NCI-H510A (cell line): Measurements from ENCODE around the gene POU6F2.
"Not testable (repeated sequence)": the region's sequence is repeated elsewhere in the genome, so short reads cannot be mapped to it uniquely, and the experiment has no call there.

Experiments used
- DNase-seq: peaks from one replicate; lab custom pipeline; 2025; lab: John Stamatoyannopoulos, UW

POU6F2 gene, protein sequence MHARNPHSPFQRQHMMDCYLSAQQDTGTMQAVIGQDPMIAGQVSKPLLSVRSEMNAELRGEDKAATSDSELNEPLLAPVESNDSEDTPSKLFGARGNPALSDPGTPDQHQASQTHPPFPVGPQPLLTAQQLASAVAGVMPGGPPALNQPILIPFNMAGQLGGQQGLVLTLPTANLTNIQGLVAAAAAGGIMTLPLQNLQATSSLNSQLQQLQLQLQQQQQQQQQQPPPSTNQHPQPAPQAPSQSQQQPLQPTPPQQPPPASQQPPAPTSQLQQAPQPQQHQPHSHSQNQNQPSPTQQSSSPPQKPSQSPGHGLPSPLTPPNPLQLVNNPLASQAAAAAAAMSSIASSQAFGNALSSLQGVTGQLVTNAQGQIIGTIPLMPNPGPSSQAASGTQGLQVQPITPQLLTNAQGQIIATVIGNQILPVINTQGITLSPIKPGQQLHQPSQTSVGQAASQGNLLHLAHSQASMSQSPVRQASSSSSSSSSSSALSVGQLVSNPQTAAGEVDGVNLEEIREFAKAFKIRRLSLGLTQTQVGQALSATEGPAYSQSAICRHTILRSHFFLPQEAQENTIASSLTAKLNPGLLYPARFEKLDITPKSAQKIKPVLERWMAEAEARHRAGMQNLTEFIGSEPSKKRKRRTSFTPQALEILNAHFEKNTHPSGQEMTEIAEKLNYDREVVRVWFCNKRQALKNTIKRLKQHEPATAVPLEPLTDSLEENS

GRCh38 chr7:38977685-38978084 lies at the start of gene POU6F2:
Gene POU6F2, plus strand, starts transcription at chr7:38977909. Its CDS starts 45 bp downstream, at chr7:38977954.
- DNase-seq, result no peak

GRCh38 chr7:38928506-38928905 lies 49.2 kb upstream of the POU6F2 start:
- DNase-seq, result no peak

GRCh38 chr7:38929460-38930171 lies 48.1 kb upstream of the POU6F2 start:
- peak; percentile 7 for DNase-seq

DNA sequence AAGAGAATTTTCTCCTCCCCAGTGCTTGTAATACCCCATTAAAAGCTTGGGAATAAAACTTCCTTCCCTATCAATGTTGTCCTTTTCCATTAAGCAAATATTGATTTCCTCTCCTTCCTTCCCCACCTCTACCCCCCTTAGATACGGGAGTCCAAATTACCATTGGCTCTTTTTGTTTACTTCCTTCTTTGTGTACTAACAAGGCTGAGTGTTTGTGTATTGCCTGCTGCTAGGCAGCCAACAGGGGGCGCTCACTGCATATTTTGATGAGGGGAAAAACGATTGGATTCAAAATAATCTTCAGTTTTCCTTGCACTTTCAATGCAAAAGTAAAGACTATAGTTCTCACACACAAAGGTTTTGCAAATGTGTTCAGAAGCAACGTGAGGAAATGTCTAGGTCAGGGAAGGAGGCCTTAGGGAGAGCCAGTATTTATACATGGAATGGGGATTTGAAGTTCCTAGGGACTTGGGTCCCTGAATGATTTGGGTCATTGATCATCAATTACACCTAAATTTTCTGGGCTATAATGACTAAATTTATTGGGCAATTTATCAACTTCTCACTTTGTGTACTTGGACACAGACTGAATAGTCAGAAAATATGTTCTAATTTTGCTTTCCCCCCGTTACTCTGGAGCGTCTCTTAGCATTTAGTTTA lies 45.1 kb upstream of the POU6F2 start:
- peak; percentile 5 for DNase-seq

GRCh38 chr7:38934051-38934450 lies 43.7 kb upstream of the POU6F2 start:
- no peak for DNase-seq

- DNase-seq, result no peak
These were observed 43.2 kb upstream of the POU6F2 start for GRCh38 chr7:38934536-38934935.

DNA sequence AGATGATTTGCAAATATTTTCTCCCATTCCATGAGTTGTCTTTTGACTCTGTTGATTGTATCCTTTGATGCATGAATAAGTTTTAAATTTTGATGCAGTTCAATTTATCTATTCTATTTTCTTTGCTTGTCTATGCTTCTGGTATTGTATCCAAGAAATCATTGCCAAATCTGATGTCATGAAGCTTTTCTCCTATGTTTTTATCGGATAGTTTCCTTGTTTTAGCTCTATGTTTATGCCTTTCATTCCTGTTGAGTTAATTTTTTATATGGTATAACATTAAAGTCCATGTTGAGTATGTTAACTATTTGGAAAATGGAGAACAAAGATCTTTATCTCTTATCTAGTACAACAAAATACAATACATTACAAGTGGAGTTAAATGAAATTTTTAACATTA lies 41.1 kb upstream of the POU6F2 start:
- no peak for DNase-seq

DNA sequence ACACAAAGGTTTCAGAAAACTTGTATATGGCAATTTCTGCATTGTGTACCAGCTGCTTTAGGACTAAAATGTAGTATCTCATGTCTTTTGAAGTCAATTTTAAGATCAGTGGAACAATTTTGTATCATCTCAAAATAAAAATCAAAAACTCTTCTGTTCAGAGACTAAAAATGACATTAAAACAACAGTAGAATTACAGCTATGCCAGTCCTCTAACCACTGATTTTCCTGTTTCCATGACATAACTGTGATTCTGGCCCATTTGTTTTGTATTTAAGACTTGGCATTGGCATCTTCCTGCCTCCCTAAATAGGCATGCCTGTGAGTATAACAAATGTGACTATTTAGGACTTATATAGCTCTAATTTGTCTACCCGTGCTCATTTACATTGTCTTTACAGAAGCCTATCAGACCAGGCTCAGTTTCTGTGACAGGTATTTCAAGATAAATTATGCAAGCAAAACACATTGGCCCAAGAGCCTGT lies 39.7 kb upstream of the POU6F2 start:
- no peak for DNase-seq

GRCh38 chr7:38938589-38938988 lies 39.1 kb upstream of the POU6F2 start:
- DNase-seq, result no peak

DNA sequence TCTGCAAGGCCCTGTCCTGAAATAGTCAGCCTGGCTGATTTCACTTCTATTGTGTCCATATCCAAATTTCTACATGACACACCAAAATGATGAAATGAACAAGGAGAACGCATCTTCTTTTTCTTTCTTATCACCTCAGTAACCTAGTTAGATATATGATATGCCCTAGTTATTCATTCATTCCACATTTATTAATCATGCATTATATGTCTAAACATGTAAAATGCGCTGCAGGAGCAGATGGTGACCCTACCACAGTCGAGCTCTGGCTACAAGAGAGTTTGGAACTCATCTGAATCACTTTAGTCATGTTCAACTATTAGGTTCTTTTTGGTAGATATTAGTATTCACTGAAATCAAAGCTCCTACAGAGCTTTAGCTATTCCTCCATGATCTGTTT lies 36.9 kb upstream of the POU6F2 start:
- DNase-seq, result no peak

DNA sequence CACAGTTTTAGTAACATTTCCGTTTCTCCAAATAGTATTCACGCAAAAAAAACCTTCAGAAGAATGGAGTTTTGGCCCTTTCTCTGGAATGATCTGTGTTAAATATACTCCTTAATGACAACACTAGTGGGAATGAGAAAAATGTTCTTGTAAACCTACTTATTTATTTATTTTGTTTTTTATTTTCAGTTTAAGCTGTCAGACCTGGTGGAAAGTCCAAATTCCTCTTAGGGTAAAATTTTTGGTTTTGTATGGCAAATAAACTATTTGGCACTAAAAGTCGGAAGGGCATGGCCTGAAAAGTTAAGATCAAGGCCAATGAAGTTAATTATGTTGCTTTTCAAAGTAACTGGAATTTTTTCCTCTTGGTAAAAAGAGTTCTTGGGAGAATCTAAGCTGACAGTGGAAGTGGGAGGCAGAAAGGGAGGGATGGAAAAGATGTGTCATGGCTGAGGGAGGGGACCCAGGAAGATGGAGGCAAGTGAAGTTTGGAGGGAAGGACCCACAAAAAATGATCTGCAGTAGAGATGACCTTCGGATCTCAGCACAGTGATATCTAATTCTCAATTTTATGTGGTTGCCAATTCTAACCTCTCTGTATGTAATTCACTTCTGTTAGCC lies 35.2 kb upstream of the POU6F2 start:
- no peak for DNase-seq

- DNase-seq, result not testable (repeated sequence)
These were observed 30.2 kb upstream of the POU6F2 start for GRCh38 chr7:38947541-38947940.

DNA sequence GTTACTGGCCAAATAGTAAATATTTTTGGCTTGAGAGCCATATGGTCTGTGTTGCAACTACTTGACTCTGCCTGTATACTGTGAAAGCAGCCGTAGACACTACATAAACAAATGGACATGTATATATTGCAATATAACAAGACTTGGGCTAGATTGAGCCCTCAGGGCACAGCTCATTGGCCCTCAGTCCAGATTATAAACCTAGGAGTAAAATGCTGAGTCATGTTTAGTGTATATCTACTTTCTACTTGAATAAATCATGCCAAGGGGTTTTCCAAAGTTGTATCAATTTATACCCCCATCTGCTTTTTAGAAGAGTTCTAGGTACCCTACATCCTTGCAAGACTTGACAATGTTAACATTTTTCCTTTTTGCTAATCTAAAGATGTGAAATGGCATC lies 27.4 kb upstream of the POU6F2 start:
- no peak for DNase-seq

- no peak for DNase-seq
These were observed 26.5 kb upstream of the POU6F2 start for GRCh38 chr7:38951213-38951612.

- DNase-seq, result no peak
These were observed 24.5 kb upstream of the POU6F2 start for GRCh38 chr7:38953227-38953626.

GRCh38 chr7:38953971-38954370 lies 23.7 kb upstream of the POU6F2 start:
- DNase-seq, result no peak

DNA sequence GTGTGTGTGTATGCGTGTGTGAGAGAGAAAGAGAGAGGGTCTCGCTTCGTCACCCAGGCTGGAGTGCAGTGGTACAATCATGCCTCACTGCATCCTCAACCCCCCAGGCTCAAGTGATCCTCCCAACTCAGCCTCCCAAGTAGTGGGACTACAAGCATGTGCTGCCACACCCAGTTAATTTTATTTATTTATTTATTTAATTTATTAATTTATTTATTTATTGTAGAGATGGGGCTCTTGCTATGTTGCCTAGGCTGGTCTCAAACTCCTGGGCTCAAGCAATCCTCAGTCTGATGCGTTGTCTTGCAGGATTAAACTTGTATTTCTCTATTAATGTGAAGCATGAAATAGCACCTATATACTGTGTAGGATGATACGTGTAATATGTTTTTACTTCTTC lies 21.8 kb upstream of the POU6F2 start:
- DNase-seq, result no peak

GRCh38 chr7:38962028-38962427 lies 15.7 kb upstream of the POU6F2 start:
- no peak for DNase-seq

GRCh38 chr7:38964921-38965320 lies 12.8 kb upstream of the POU6F2 start:
- no peak for DNase-seq

DNA sequence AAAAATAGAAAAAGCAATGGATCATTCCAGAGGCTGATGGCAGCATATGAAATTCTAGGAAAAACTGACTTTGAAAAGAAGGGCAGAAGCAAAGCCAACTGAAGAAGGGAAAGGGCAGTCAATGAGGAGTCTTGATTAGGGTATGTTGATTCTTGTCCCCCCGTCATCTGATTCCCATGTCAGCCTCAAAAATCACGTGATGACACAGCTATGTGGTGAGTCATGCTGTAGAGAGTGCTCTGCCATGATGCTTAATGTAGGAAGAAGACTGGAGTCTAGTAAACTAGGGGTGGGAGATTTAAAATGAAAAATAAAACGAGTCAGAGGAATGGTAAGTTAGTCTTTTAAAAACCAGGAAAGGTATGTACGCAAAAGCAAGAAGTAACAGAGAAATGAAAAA lies 3.9 kb upstream of the POU6F2 start:
- no peak for DNase-seq

DNA sequence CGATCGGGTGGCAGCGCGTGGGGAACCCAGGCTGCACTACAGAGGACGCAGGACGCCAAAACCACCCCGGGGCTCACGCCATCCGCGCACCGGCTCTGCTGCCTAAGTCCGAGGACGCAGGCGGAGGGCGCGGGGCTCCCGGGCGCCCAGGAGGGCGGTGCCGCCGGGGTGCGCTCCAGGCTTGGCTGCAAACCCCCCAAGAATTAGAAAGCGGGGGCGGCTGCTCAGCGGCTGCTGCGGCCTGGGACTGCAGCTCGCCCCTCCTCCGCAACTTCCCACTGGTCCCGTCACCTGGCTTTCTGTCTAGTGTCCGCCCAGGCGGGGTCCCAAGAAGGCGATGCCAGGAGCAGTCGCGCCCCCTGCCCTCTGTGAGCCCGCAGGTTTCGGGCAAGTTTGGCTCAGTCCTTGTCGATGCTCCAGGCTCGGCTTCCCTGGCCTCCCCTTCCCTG lies 1.7 kb upstream of the POU6F2 start:
- DNase-seq, result no peak

- DNase-seq, result no peak
These were observed 782 bp downstream of the POU6F2 start for GRCh38 chr7:38978491-38978890.
